ENCODE data around the gene LMAN2.

GRCh38 chr5:177303121-177303924 is 48.1 kb downstream of the LMAN2 start, which contains the start of the genes PRELID1 and RAB24:
- TF ChIP-seq POLR2AphosphoS5 (IDR thresholded peaks at IDR 0.05): peak; percentile 77 to 89
- peak in 4 of 6 experiments; percentile 19 to 49 (median 34) for TF ChIP-seq CTCF (IDR thresholded peaks at IDR 0.05)
- peak in 2 of 4 donors; percentile 66 to 79 for TF ChIP-seq POLR2A (IDR thresholded peaks at IDR 0.05)
- no peak for TF ChIP-seq EP300 (IDR thresholded peaks at IDR 0.05)
